Bone marrow (tissue), 2 donors: ENCODE results near the gene GARRE1.
"Not testable (repeated sequence)": the region's sequence is repeated elsewhere in the genome, so short reads cannot be mapped to it uniquely, and the experiment has no call there.

Source experiments
- DNase-seq, 2 donors: peaks; one replicate each; lab custom pipeline; 2025; lab: John Stamatoyannopoulos, UW

The GARRE1 gene, protein sequence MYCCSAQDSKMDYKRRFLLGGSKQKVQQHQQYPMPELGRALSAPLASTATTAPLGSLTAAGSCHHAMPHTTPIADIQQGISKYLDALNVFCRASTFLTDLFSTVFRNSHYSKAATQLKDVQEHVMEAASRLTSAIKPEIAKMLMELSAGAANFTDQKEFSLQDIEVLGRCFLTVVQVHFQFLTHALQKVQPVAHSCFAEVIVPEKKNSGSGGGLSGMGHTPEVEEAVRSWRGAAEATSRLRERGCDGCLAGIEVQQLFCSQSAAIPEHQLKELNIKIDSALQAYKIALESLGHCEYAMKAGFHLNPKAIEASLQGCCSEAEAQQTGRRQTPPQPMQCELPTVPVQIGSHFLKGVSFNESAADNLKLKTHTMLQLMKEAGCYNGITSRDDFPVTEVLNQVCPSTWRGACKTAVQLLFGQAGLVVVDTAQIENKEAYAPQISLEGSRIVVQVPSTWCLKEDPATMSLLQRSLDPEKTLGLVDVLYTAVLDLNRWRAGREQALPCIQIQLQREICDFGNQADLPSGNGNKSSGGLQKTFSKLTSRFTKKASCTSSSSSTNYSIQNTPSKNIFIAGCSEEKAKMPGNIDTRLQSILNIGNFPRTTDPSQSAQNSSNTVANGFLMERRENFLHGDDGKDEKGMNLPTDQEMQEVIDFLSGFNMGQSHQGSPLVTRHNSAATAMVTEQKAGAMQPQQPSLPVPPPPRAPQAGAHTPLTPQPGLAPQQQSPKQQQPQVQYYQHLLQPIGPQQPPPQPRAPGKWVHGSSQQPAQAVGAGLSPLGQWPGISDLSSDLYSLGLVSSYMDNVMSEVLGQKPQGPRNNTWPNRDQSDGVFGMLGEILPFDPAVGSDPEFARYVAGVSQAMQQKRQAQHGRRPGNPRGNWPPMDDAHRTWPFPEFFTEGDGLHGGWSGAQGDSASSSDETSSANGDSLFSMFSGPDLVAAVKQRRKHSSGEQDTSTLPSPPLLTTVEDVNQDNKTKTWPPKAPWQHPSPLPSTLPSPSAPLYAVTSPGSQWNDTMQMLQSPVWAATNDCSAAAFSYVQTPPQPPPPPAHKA (N-terminal part only)

DNA sequence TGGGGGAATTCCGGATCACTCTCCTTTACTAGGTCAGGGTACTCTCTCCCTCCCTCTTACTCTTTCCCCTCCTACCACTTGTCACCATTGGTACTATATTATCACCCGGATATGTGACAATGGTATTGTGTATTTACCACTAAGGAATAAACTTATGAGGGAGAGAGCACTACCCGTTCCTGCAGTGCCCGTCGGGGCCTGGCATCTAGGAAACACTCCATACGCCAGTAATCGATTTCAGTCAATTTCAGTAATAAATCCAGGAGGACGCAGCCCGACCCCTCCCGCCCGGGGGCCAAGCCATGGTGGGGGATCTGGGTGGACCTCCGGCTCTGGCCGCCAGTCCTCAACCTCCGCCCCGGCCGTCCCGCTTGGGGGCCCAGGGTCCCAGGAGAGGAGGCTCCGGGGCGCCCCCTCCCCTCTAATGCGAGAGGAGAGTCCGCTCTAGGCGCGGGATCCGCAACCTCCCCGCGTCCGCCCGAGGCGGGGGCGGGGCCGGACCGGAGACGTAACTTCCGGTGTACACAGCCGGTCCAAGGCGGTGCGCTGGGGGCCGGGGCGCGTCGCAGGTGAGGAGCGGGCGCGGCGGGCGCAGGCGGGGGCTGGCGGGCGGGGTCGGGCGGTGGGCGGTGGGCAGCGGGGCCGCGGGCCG lies at the start of gene GARRE1:
GARRE1 (plus strand) TSS at position 509 of the 652 bp plus-strand sequence. CDS start 45,920 bp downstream, outside the sequence.
- peak in 1 of 2 donors; percentile 23 for DNase-seq

DNA sequence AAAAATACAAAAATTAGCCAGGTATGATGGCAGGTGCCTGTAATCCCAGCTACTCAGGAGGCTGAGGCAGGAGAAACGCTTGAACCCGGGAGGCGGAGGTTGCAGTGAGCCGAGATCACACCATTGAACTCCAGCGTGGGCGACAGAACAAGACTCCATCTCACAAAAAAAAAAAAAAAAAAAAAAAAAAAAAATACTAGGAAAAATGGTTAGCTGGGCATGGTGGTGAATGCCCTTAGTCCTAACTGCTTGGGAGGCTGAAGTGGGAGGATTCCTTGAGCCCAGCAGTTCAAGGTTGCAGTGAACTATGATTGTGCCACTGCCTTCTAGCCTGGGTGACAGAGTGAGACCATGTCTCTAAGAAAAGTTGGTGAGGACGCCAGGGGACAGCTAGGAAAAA lies 49.0 kb upstream of the GARRE1 start:
- DNase-seq, result not testable (repeated sequence)

DNA sequence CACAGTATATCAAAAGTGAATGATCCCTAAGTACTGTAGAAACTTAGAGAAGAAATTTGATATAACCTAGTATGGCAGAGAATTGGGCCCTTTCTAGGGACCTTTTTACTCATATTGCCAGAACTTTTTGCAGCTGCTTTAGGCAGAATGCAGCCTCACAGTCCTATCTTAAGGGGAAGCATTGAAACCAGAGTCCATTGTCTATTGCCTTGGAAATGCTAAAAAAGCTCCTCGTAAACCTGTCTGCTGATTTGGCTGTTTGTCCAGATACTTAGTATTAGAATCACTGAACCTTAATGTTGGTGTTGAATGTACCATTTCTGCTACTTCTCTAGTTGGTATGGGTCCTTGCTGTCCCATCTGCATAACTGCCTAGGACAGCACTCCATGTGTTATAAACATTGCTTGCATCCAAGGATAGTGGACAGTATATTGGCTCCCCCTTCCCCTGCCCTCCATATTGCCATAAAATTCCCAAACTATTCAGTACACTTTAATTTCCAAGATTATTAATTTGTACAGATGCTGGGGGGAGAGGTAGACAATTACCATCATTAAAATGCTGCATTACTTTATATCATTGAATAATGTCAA lies 46.0 kb upstream of the GARRE1 start:
- no peak for DNase-seq

DNA sequence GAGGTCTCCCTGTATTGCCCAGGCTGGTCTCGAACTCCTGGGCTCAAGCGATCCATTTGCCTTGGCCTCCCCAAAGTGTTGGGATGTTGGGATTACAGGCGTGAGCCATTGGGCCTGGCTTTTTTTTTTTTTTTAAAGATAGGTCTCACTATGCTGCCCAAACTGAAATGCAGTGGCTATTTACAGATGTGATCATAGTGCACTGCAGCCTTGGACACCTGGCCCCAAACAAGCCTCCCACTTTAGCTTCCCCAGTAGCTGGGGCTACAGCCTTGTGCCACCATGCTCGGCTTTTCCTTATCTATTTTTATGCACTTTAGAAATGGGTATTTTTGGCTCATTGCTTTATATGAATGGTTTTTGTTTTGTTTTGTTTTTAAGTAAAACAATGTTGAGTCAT lies 44.6 kb upstream of the GARRE1 start:
- no peak for DNase-seq

DNA sequence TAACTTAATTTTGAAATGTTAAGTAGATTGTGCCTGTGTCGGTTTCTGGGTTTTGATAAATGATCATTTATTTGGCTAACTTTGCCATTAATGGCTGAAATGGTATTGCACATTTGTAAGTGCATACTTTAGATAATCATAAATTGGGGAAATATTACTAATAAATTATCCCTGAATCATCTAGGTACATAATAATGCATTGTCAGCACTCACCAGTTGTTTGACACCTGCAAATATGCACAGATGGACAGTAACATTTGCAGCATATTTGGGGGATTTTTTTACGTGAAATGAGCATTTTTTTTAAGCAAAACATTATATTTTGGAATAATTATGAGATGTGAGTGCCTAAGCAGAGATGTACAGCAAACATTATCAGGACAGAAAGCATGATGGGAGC lies 41.1 kb upstream of the GARRE1 start:
- DNase-seq, result no peak

DNA sequence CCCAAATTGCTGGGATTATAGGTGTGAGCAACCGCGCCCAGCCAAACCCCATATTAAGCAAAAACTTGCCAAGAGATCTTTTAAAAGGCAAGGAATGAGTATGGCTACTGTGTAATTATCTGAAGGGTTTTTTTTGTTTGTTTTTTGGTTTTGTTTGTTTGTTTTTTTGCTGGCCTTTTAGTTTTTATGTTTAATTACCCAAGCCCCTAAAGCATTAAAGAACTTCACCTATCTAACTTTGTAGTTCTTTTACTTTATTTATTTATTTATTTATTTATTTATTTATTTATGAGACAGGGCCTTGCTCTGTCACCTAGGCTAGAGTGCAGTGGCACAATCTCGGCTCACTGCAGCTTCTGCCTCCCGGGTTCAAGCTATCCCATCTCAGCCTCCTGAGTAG lies 40.3 kb upstream of the GARRE1 start:
- DNase-seq, result no peak

DNA sequence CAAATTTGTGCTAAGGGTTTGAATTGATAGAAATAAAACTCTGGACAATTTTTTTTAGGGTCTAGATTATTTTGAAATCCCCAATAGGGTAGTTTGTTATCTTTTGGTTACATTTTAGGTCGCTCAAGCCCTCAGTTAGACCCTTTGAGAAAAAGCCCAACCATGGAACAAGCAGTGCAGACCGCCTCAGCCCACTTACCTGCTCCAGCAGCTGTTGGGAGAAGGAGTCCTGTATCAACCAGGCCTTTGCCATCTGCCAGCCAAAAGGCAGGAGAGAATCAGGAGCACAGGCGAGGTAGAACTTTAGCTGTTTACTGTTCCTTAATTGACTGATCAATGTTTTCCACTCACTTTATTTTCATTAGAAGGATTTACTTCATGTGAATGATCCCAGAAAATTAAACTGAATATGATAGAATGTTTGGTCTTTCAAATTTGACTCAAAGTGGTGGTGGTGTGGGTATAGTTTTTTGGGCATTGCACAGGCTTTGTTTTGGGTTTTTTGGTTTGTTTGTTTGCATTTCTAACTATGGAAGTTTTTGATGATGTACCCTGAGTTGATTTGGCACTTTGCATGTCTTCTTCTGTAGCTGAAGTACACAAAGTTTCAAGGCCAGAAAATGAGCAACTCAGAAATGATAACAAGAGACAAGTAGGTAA lies 39.2 kb upstream of the GARRE1 start:
- DNase-seq, result no peak

DNA sequence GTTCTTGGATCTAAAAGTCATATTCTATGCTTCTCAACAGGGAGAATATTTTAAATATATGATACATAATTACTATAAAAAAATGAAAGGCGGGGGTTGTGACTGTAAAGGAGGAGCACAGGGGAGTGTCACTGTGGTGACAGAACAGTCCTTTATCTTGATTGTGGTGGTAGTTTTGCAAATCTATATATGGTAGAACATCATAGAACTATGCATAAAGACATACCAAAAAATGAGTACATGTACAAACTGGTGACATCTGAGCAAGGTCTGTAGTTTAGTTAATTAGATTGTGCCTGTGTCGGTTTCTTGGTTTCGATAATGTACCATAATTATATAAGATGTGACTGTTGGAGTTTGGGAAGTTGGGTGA lies 38.7 kb upstream of the GARRE1 start:
- DNase-seq, result no peak

DNA sequence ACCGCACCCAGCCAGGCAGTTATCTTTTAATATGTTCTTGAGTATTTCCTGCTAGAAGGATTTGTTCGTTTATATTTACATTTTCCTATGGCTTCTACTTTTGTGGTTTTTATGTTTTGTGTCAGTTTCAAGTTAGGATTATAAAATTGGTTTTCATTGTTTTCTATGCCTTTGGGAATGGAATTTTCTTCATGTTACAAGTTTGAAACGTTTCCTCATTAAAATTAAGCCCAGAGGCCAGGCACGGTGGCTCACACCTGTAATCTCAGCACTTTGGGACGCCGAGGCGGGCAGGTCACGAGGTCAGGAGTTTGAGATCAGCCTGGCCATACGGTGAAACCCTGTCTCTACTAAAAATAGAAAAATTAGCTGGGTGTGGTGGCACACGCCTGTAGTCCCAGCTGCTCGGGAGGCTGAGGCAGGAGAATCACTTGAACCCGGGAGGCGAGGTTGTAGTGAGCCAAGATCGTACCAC lies 37.6 kb upstream of the GARRE1 start:
- not testable (repeated sequence) for DNase-seq

DNA sequence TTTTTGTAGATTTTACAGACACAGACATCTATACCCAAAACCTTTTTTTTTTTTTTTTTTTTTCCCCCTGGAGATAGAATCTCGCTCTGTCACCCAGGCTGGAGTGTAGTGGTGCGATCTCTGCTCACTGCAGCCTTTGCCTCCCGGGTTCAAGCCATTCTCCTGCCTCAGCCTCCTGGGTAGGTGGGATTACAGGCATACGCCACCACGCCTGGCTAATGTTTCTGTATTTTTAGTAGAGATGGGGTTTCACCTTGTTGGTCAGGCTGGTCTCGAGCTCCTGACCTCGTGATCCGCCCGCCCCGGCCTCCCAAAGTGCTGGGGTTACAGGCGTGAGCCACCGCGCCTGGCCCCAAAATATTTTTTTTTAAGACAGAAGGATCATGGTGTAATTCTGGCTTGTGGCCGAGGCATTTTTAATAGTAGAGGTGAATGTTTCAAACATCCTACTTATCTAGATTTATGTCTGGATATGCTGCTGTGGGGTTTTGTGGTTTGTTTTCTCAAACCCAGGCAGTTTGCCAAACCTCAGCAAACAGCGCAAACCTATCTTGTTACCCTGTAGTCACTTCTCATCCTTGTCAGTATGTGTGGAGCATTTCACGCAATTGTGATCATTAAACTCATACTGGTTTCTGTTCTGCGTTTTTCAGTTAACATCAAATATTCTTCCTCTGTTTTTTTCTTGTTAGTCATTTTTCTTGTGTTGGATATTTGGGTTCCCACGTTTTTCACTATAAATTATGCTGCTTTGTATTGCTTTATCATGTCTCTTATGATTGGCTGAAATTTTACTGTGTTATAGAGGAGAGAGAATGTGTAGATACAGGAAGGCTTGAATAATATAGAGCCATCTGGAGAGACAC lies 36.2 kb upstream of the GARRE1 start:
- peak in 1 of 2 donors; percentile 57 for DNase-seq

DNA sequence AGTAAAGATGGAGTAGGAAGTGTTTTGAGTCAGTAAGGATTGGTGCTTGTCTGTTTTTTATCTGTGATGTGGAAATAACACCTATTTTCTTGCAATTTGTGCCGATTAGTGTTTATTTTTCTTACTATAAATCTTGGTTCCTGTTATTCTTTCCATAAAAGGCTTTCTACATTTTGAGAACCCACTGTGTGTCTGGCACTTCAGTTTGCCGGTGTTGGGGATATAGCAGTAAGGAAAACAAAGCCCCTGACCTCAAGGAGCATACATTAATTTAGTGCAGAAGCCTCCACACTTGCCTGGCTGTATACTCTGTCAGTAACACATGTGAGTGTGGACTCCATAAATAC lies 35.6 kb upstream of the GARRE1 start:
- no peak for DNase-seq

DNA sequence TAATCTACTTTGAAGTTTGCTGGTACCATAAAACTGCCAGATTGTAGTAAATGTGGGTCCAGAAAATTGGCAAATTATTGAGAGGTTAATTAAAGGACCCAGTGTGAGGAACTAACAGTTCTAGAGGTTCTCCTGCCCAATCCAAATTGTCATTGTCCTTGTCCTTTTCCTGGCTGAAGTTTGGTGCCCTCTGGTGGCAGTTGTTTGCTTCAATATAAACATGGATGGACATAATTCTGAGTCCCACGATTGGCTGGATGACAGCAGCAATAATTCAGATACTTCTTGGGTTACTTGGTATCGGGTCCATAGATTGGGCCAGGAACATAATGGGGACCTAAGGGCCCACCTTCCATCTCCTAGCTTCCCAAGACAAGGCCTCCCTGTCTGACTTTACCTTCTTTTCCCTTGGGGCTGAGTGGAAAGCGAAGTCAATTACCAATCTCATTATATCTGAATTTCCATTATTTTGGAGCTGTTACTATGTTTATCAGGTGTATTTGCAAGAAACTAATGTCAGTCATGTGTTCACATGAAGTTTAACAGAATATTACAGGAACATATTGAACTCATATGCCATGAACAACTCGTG lies 33.8 kb upstream of the GARRE1 start:
- DNase-seq, result peak in 1 of 2 donors; percentile 41

DNA sequence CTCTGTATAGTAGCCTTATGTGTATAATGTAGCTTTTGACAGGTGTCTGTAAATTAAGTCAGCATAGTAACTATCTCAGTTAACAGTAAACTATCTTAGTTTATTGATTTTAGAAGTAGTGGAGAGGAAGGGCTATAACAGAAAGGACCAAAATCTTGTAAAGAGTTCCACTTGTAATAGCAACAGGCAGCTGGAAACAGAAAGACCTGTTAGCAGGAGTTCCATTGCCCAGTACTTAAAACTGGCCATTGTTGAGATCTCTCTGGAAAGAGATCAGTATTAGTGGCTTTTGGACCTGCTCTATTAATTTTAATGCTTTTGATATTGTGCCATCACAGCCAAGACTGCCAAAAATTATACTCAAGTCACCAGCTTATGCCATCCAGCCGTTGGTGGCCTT lies 32.0 kb upstream of the GARRE1 start:
- DNase-seq, result no peak

DNA sequence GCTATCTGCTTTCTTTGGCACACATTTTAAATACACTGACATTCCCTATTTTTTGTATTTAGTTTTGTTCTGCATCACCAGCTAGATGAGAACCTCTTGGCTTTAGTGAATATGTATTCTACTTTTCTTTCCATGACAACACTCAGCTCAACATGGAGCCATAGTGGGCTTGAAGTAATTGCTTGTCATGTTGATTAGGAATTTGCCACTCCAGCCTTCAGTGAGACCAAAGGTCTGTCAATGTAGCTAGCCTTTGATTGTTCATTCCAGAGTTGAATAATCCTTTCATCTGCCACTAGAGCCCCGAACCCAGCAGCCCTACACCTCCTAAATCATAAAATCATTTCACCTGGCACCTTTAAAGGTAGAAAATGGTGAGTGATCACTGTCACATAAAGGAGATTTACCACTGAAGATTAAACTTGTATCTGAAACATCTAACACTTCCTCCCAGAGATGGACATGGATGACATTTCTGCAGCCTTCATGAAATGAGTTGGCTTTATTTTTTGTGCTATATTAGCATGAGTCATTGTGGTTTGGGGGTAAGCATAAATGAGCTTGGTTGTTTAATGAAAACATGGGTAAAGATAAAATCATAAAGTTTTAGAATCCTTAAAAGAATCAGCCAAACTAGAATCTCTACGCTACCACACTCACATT lies 29.2 kb upstream of the GARRE1 start:
- DNase-seq, result peak in 1 of 2 donors; percentile 6

DNA sequence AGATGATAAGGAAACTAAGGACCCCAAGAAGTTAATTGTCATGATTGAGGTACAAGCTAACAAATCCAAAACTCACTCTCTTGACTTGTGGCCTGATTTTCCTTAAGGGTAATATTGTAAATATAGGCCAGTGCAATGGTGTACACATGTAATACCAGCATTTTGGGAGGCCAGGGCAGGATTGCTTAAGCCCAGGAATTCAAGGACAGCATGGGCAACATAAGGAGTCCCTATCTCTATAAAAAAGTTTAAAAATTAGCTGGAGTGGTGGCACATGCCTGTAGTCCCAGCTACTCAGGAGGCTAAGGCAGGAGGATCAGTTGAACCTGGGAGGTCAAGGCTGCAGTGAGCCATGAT lies 28.7 kb upstream of the GARRE1 start:
- DNase-seq, result no peak

DNA sequence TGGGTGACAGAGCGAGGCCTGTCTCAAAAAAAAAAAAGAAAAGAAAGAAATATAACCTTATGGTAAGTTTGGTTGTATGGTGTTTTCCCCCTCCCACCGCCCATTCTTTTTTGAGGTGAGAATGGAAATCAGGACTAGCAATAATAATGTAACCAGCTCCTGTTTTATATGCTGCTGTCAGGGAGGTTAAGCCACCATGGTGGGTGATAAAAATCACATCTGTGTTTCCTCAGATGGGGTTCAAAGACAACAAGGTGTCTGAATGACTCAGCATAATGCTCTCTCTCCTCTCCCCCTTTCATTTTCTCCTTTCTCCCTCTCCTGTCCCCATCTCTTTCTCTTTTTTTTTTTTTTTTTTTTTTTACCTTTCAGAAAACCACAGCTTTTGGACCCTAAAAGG lies 28.3 kb upstream of the GARRE1 start:
- no peak for DNase-seq

DNA sequence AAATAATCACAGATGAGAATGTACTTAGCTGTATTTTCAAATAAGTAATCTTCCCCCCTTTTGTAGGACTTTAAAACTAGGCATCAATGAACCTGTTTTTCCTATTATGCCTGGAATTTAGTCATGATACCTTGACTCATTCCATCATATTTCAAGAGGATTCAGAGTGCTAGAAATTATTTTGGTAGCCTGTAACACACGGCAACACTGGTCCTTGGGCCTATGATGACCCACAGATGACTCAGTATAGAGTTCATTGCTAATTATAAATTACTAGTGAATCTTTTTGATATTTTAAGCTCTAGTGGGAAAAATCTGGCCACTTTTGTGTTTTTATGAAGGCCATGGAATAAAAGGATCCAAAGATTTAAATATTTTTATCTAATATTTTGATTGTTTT lies 26.0 kb upstream of the GARRE1 start:
- DNase-seq, result no peak

DNA sequence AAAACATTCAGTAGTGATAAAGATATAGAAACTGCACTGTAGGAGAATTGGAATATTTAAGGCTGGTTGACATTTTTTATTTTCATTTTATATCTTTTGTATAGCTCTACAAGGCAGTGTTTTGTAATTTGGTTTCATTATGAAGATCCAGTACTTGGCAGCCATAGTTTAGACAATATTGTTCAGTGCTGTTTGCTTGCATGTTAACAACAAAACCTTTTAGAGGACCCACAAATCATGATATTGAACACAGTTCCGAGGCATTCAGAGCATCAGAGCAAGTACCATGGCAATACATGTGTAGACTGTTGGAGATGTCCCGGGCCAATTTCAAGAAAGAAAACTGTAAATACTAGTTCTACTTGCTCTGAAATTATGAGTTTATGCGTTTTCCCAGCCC lies 25.6 kb upstream of the GARRE1 start:
- DNase-seq, result no peak

DNA sequence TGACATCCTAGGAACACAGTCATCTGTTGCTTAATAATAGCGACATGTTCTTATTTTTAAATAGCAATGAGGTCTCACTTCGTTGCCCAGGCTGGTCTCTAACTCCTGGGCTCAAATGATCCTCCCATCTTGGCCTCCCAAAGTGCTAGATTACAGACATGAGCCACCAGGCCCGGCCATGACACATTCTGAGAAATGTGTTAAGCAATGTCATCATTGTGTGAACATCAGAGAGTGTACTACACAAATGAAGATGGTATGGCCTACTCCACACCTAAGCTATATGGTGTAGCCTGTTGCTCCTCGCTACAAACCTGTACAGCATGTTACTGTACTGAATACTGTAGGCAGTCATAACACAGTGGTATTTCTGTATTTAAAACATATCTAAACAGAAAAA lies 24.6 kb upstream of the GARRE1 start:
- DNase-seq, result no peak
